Neutrophil (primary cell): ENCODE results near the gene QRFP.

Experiments
- H3K27ac ChIP-seq: fragments of 200-600 bp; sonication (generic); 2 replicates; pipeline ENCODE4 v1.5.1; 2016; ENCODE audit warnings: mild to moderate bottlenecking, moderate library complexity
- H3K27me3 ChIP-seq: fragments of 200-600 bp; sonication (generic); 2 replicates; pipeline ENCODE4 v1.6.0; 2016; ENCODE audit warnings: mild to moderate bottlenecking
- H3K36me3 ChIP-seq: fragments of 200-600 bp; sonication (generic); 2 replicates; pipeline ENCODE4 v1.5.1; 2017
- H3K4me1 ChIP-seq, 2 experiments: fragments of 200-600 bp in 1 of 2; sonication (generic) in 1 of 2; 1 replicate in 1 of 2; 2 replicates in 1 of 2; pipeline versions ENCODE4 v1.5.1 to v1.6.1; 2013 to 2016; ENCODE audit warnings: low read depth in 1 of 2, low read length in 1 of 2, mild to moderate bottlenecking in 1 of 2, moderate library complexity in 1 of 2; ENCODE audit not compliant: control insufficient read depth in 1 of 2, insufficient read depth in 1 of 2
- H3K4me3 ChIP-seq, 2 experiments: fragments of 200-600 bp in 1 of 2; sonication (generic) in 1 of 2; 1 replicate in 1 of 2; 2 replicates in 1 of 2; pipeline ENCODE4 v1.5.1; 2013 to 2016; ENCODE audit warnings: low read depth in 1 of 2, low read length in 1 of 2, mild to moderate bottlenecking in 1 of 2, moderate library complexity in 1 of 2
- H3K9me3 ChIP-seq: fragments of 200-600 bp; sonication (generic); 2 replicates; pipeline ENCODE4 v1.5.1; 2016
- CTCF ChIP-seq: fragments of 200-600 bp; sonication (generic); IDR thresholded peaks from 2 replicates; pipeline ENCODE4 v1.5.1; 2016; ENCODE audit warnings: antibody characterized with exemption

Gene QRFP

GRCh38 chr9:130891688-130892476 lies 4.7 kb downstream of the QRFP start:
- H3K27ac ChIP-seq, result no peak overlapping the region
- H3K36me3 ChIP-seq, result peaks cover 29% of the 10 kb centered on the region

GRCh38 chr9:130890870-130891687 lies 5.5 kb downstream of the QRFP start:
- Histone ChIP-seq H3K27ac (no peak overlapping the region), H3K36me3 (peaks cover 37% of the 10 kb centered on the region), H3K4me1 (peaks cover 15 to 19% of the 10 kb centered on the region in 2 experiments), H3K27me3 (no peaks in the 10 kb centered on the region), H3K9me3 (no peaks in the 10 kb centered on the region), H3K4me3 (no peak overlapping the region)
- TF ChIP-seq CTCF, result no peak

More at GRCh38 chr9:130891688-130892476, 4.7 kb downstream of the QRFP start:
- Histone ChIP-seq H3K9me3 (no peaks in the 10 kb centered on the region), H3K27me3 (no peaks in the 10 kb centered on the region), H3K4me1 (peaks cover 15 to 19% of the 10 kb centered on the region in 2 experiments), H3K4me3 (no peak overlapping the region)
- TF ChIP-seq CTCF, result no peak

GRCh38 chr9:130890124-130890523 lies 6.5 kb downstream of the QRFP start:
- no peak for TF ChIP-seq CTCF
- Histone ChIP-seq H3K27me3 (no peaks in the 10 kb centered on the region), H3K9me3 (no peaks in the 10 kb centered on the region), H3K36me3 (peaks cover 47% of the 10 kb centered on the region), H3K4me3 (no peak overlapping the region), H3K4me1 (peaks cover 15 to 19% of the 10 kb centered on the region in 2 experiments), H3K27ac (no peak overlapping the region)

GRCh38 chr9:130888146-130888885 lies 8.3 kb downstream of the QRFP start:
- Histone ChIP-seq H3K4me1 (peaks cover 8 to 10% of the 10 kb centered on the region in 2 experiments), H3K9me3 (no peaks in the 10 kb centered on the region), H3K36me3 (peaks cover 64% of the 10 kb centered on the region), H3K27ac (no peak overlapping the region), H3K27me3 (no peaks in the 10 kb centered on the region), H3K4me3 (no peak overlapping the region)
- TF ChIP-seq CTCF, result no peak

GRCh38 chr9:130887494-130888144 lies 9.0 kb downstream of the QRFP start:
- Histone ChIP-seq H3K4me3 (no peak overlapping the region), H3K36me3 (peaks cover 70% of the 10 kb centered on the region), H3K27me3 (no peaks in the 10 kb centered on the region), H3K4me1 (peaks cover under 1 to 3% of the 10 kb centered on the region in 2 experiments), H3K27ac (no peak overlapping the region), H3K9me3 (no peaks in the 10 kb centered on the region)
- TF ChIP-seq CTCF, result no peak
